T-cell (primary cell): ENCODE data around the gene GJA3. TPM values are rescaled to one million over a fixed set of nuclear protein-coding genes. Genes with fewer than 3 reads are reported as not detected.

Source experiments
- ATAC-seq, 4 experiments: fragments of 200-7000 bp in 3 of 4; fragments of 150-1000 bp in 1 of 4; cut with Tn5 transposase; replicated peaks in 1 of 4; 1 replicate in 3 of 4; 2 replicates in 1 of 4; pipeline ENCODE4 v1.10.0; 2021; ENCODE audit warnings: moderate library complexity in 3 of 4, mild to moderate bottlenecking in 2 of 4, moderate number of reproducible peaks in 1 of 4
- CTCF ChIA-PET, 2 donors: fragments of 300-600 bp; sonication (Branson Sonifier 250); formaldehyde crosslinking; loops; one replicate each; lab custom pipeline; 2022; ENCODE audit warnings: antibody characterized with exemption in 2 of 2; lab: Charles Lee
- POLR2A ChIA-PET, 2 donors: fragments of 300-600 bp; sonication (Branson Sonifier 250); formaldehyde crosslinking; loops; one replicate each; lab custom pipeline; 2022; ENCODE audit warnings: antibody characterized with exemption in 2 of 2; lab: Charles Lee
- DNase-seq, 35 experiments: peaks; one replicate each; pipeline versions ENCODE4 v3.0.0 to v3.0.0-alpha.2; 2013 to 2023
- H3K27ac ChIP-seq: one replicate; pipeline ENCODE4 v1.5.1; 2013; ENCODE audit warnings: low read length
- H3K27me3 ChIP-seq, 2 experiments: replicated peaks in 1 of 2; 1 replicate in 1 of 2; 2 replicates in 1 of 2; pipeline versions ENCODE4 v1.6.1 to v1.7.0; 2013; ENCODE audit warnings: low read length in 1 of 2, mixed read lengths in 1 of 2; ENCODE audit not compliant: control insufficient read depth in 2 of 2, insufficient read depth in 2 of 2; ENCODE audit errors: extremely low read depth in 1 of 2
- H3K36me3 ChIP-seq, 2 donors: 1 replicate in 1 of 2; 2 replicates in 1 of 2; pipeline versions ENCODE4 v1.6.1 to v1.7.0; 2013; ENCODE audit warnings: low read length in 1 of 2; ENCODE audit not compliant: control insufficient read depth in 2 of 2, insufficient read depth in 1 of 2; ENCODE audit errors: extremely low read depth in 1 of 2
- H3K4me1 ChIP-seq, 2 experiments: 1 replicate in 1 of 2; 2 replicates in 1 of 2; pipeline versions ENCODE4 v1.6.1 to v1.7.0; 2013; ENCODE audit warnings: low read length in 2 of 2, mixed read lengths in 1 of 2; ENCODE audit not compliant: insufficient read depth in 2 of 2, control insufficient read depth in 1 of 2; ENCODE audit errors: extremely low read depth in 1 of 2
- H3K4me3 ChIP-seq, 2 donors: 1 replicate in 1 of 2; 2 replicates in 1 of 2; pipeline versions ENCODE4 v1.5.1 to v1.7.0; 2013; ENCODE audit warnings: mild to moderate bottlenecking in 2 of 2, low read length in 1 of 2, moderate library complexity in 1 of 2; ENCODE audit not compliant: control insufficient read depth in 1 of 2; ENCODE audit errors: extremely low read depth in 1 of 2
- H3K9me3 ChIP-seq: 2 replicates; pipeline ENCODE4 v1.7.0; 2013
- H3K27ac Mint-ChIP-seq, 2 donors: one replicate each; pipeline ENCODE4 v1.8.0; 2020 to 2021; ENCODE audit warnings: mild to moderate bottlenecking in 2 of 2, mixed read lengths in 2 of 2
- H3K27me3 Mint-ChIP-seq, 2 donors: one replicate each; pipeline ENCODE4 v1.8.0; 2021 to 2022; ENCODE audit warnings: mixed read lengths in 2 of 2
- H3K36me3 Mint-ChIP-seq: one replicate; pipeline ENCODE4 v1.8.0; 2021; ENCODE audit warnings: mixed read lengths
- H3K4me1 Mint-ChIP-seq, 3 donors: one replicate each; pipeline ENCODE4 v1.8.0; 2020 to 2022; ENCODE audit warnings: mixed read lengths in 3 of 3, mild to moderate bottlenecking in 1 of 3
- H3K4me3 Mint-ChIP-seq, 3 donors: one replicate each; pipeline ENCODE4 v1.8.0; 2020 to 2022; ENCODE audit warnings: mild to moderate bottlenecking in 3 of 3, mixed read lengths in 3 of 3, moderate library complexity in 3 of 3
- H3K9me3 Mint-ChIP-seq, 3 donors: one replicate each; pipeline ENCODE4 v1.8.0; 2020 to 2022; ENCODE audit warnings: mixed read lengths in 3 of 3
- WGBS: methylation state at CpG from one replicate; pipeline ENCODE4 v1.1.5; 2013; ENCODE audit warnings: missing lambda C conversion rate; ENCODE audit not compliant: insufficient coverage; 5-methylcytosine and 5-hydroxymethylcytosine counted together
- total RNA-seq, 35 experiments: library from RNA in 6 of 35; stranded (reverse) in 6 of 35; fragments of 120-200 nt in 1 of 35; gene quantifications; one replicate each; pipeline versions ENCODE4 v1.2.1 to v1.2.4 and lab custom pipeline; 2013 to 2026

GJA3 gene
- total RNA-seq, 5 donors from 2014 or later (not counting 1 experiment from before 2014, with no cell fraction given): 0.10 to 0.93 (median 0.42) TPM

- CTCF ChIA-PET: no interaction called here
- H3K27me3 ChIP-seq: peaks cover 14 to 52% of the 10 kb centered on the region in 2 experiments
- Mint-ChIP-seq H3K9me3 (no peaks in the 10 kb centered on the region), H3K36me3 (no peaks in the 10 kb centered on the region), H3K27ac (no peak overlapping the region), H3K4me3 (peak overlapping the region; percentile 53 to 70 (median 57)), H3K4me1 (peaks cover 22 to 27% (median 23%) of the 10 kb centered on the region in 3 donors), H3K27me3 (peaks cover 42 to 59% of the 10 kb centered on the region in 2 donors)
- H3K9me3 ChIP-seq: no peaks in the 10 kb centered on the region
- peaks cover 2 to 27% of the 10 kb centered on the region in 2 experiments for H3K4me1 ChIP-seq
- POLR2A ChIA-PET: no interaction called here
- peak overlapping the region in 1 of 2 donors; percentile 67 for H3K4me3 ChIP-seq
- no peak overlapping the region for H3K27ac ChIP-seq
- ATAC-seq: peak in 2 of 4 experiments; percentile 14 to 17
- H3K36me3 ChIP-seq: no peaks in the 10 kb centered on the region
- 1% methylated on average over 73 of the region's 73 CpGs for WGBS
- peak in 2 of 35 experiments; percentile 11 to 27 for DNase-seq
Measured at GRCh38 chr13:20192158-20192835, 31.4 kb upstream of the GJA3 start.

GRCh38 chr13:20191311-20192157 lies 30.7 kb upstream of the GJA3 start:
- Mint-ChIP-seq H3K9me3 (no peaks in the 10 kb centered on the region), H3K4me1 (peaks cover 21 to 25% (median 22%) of the 10 kb centered on the region in 3 donors), H3K4me3 (peak overlapping the region; percentile 53 to 70 (median 57)), H3K27ac (no peak overlapping the region), H3K27me3 (peaks cover 40 to 53% of the 10 kb centered on the region in 2 donors), H3K36me3 (no peaks in the 10 kb centered on the region)
- CTCF ChIA-PET: interaction anchor here (0.5 to 1.0 kb wide), 3 partner anchors 17 to 517 kb away, joined by 3 read pairs; no protein-coding TSS in a partner anchor
- POLR2A ChIA-PET: interaction anchor here in 1 of 2 donors (0.6 kb wide), 1 partner anchor 1199 kb away, joined by 3 read pairs; no protein-coding TSS in a partner anchor
- Histone ChIP-seq H3K36me3 (no peaks in the 10 kb centered on the region), H3K27ac (no peak overlapping the region), H3K4me3 (peak overlapping the region in 1 of 2 donors; percentile 67), H3K4me1 (peaks cover 2 to 27% of the 10 kb centered on the region in 2 experiments), H3K27me3 (peaks cover 14 to 52% of the 10 kb centered on the region in 2 experiments), H3K9me3 (no peaks in the 10 kb centered on the region)
- whole genome bisulfite sequencing: 59% methylated on average over 18 of the region's 24 CpGs
- DNase-seq: peak in 1 of 35 experiments; percentile 18
- no peak for ATAC-seq

DNA sequence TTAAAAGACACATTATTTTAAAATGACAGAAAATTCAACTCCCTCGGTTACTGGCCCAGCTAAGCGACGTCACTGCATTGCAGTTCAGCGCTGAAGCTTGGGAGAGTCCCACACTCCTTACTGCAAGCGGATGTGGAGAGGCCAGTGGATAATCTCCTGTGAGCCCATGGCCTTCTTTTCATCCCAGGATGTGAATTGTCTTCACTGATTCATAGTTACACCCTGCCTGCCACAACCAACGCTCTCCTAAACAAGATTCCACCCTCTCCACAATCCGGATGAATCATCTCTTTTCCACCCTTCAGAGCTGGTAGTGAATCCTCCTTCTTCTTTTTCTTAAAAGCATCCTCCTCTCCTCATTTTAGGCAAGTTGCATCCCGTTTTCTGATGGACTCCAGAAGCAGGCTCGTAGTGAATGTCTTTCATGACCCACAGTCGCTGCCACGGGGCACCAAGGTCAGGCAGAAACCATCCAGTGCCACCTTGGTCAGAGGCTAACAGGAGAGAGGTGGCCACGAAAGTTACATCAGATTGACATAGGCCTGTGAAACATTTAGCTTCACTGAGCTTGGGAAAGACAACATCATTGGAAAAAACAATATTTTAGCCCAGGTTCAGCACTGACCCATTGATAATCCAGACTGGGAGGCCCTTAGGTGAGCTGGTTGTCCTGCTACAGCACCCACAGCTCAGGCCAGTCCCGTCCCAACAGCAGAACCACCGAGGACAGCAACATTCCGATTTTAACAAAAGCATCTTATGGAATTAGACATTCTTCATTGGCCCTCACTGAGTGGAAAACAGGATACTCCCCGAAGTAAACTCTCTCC lies 29.8 kb upstream of the GJA3 start:
- ChIA-PET POLR2A (interaction anchor here in 1 of 2 donors (0.6 kb wide), 1 partner anchor 1200 kb away, joined by 3 read pairs; no protein-coding TSS in a partner anchor), CTCF (interaction anchor here (0.5 to 1.0 kb wide), 3 partner anchors 16 to 518 kb away, joined by 3 read pairs; no protein-coding TSS in a partner anchor)
- H3K4me1 ChIP-seq: peaks cover 2 to 27% of the 10 kb centered on the region in 2 experiments
- H3K4me3 ChIP-seq: no peak overlapping the region
- H3K27ac ChIP-seq: no peak overlapping the region
- H3K9me3 ChIP-seq: no peaks in the 10 kb centered on the region
- WGBS: 80% methylated on average over 13 of the region's 16 CpGs
- H3K36me3 Mint-ChIP-seq: no peaks in the 10 kb centered on the region
- ATAC-seq (no peak), DNase-seq (no peak)
- H3K27ac Mint-ChIP-seq: no peak overlapping the region
- H3K27me3 ChIP-seq: peaks cover 14 to 50% of the 10 kb centered on the region in 2 experiments
- H3K27me3 Mint-ChIP-seq: peaks cover 35 to 46% of the 10 kb centered on the region in 2 donors
- H3K4me1 Mint-ChIP-seq: peaks cover 21 to 25% (median 22%) of the 10 kb centered on the region in 3 donors
- H3K36me3 ChIP-seq: no peaks in the 10 kb centered on the region
- H3K4me3 Mint-ChIP-seq: peak overlapping the region in 2 of 3 donors; percentile 21 to 70
- H3K9me3 Mint-ChIP-seq: no peaks in the 10 kb centered on the region

DNA sequence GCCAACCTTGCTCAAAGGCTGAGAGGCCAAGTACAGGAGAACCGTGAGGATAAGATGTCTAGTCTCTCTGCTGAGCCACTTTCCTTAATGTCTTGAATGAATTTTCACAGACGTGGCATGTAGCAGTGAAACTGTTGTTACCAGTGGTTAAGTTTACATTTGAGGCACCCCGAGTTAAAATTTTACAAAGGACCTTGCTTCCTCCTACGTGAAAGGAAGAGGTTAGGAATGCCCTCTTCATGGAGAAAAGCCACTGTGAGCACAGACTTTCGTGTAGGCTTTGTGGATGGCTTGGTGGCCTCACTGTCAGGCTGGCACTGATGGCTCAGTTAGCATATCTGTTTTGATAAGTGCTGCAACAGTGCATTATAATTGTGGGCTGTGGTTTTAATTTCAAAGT lies 29.2 kb upstream of the GJA3 start:
- POLR2A ChIA-PET: no interaction called here
- Histone ChIP-seq H3K9me3 (no peaks in the 10 kb centered on the region), H3K4me1 (peaks cover 2 to 27% of the 10 kb centered on the region in 2 experiments), H3K36me3 (no peaks in the 10 kb centered on the region), H3K27ac (no peak overlapping the region), H3K27me3 (peaks cover 13 to 48% of the 10 kb centered on the region in 2 experiments), H3K4me3 (no peak overlapping the region)
- ATAC-seq: no peak
- Mint-ChIP-seq H3K36me3 (no peaks in the 10 kb centered on the region), H3K4me1 (peaks cover 21 to 25% (median 22%) of the 10 kb centered on the region in 3 donors), H3K4me3 (no peak overlapping the region), H3K27ac (no peak overlapping the region), H3K9me3 (no peaks in the 10 kb centered on the region), H3K27me3 (peaks cover 28 to 40% of the 10 kb centered on the region in 2 donors)
- no peak for DNase-seq
- WGBS: 76% methylated on average over 4 of the region's 5 CpGs
- CTCF ChIA-PET: interaction anchor here in 1 of 2 donors (0.5 to 0.6 kb wide), 2 partner anchors 10 to 641 kb away, joined by 3 to 5 read pairs; no protein-coding TSS in a partner anchor

DNA sequence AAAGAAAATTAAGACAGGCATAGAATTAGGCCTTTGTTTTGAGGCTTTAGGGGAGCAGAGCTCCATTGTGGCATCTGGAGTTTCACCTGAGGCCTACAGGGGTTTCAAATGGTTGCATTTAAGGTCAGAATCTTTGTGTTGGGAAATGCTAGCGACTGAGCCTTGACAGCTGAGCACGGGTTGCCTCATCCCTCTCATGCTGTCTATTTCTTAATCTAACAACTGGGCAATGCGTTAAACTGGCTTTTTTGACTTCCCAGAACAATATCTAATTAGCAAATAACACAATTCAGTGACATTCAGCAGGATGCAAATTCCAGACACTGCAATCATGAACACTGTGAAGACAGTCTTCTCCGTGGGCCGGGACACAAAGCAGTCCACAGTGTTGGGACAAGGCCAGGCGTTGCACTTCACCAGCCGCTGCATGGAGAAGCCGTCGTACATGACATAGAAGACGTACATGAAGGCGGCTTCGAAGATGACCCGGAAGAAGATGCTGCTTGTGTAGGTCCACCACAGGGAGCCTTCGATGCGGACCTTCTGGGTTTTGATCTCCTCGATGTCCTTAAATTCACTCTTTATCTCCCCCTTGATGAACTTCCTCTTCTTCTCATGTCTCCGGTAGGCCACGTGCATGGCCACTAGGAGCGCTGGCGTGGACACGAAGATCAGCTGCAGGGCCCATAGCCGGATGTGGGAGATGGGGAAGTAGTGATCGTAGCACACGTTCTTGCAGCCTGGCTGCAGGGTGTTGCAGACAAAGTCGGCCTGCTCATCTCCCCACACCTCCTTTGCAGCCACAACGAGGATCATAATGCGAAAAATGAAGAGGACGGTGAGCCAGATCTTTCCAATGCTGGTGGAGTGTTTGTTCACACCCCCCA lies 28.1 kb upstream of the GJA3 start:
- Histone ChIP-seq H3K4me3 (no peak overlapping the region), H3K9me3 (no peaks in the 10 kb centered on the region), H3K4me1 (peaks cover under 1 to 20% of the 10 kb centered on the region in 2 experiments), H3K27ac (no peak overlapping the region), H3K27me3 (peaks cover 3 to 38% of the 10 kb centered on the region in 2 experiments), H3K36me3 (no peaks in the 10 kb centered on the region)
- DNase-seq: peak in 2 of 35 experiments; percentile 14 to 37
- 90% methylated on average over 15 of the region's 28 CpGs for WGBS
- H3K4me1 Mint-ChIP-seq: peaks cover 10 to 14% (median 11%) of the 10 kb centered on the region in 3 donors
- ChIA-PET POLR2A (no interaction called here), CTCF (interaction anchor here in 1 of 2 donors (0.6 kb wide), 1 partner anchor 585 kb away, joined by 4 read pairs; the partner anchor contains the start of gene EEF1AKMT1)
- H3K27me3 Mint-ChIP-seq: peaks cover 17 to 28% of the 10 kb centered on the region in 2 donors
- no peak overlapping the region for H3K4me3 Mint-ChIP-seq
- H3K9me3 Mint-ChIP-seq: no peaks in the 10 kb centered on the region
- ATAC-seq: no peak
- no peak overlapping the region for H3K27ac Mint-ChIP-seq
- no peaks in the 10 kb centered on the region for H3K36me3 Mint-ChIP-seq
